ENCODE results near the gene NPTX1. TPM values are rescaled to one million over a fixed set of nuclear protein-coding genes. Genes with fewer than 3 reads are reported as not detected.

The NPTX1 gene
- total and polyA plus RNA-seq, 2 of the 13 experiments (the other 11 are each of a cell fraction or from before 2014, with no cell fraction given) = 0.01 TPM; not detected in 1

DNA sequence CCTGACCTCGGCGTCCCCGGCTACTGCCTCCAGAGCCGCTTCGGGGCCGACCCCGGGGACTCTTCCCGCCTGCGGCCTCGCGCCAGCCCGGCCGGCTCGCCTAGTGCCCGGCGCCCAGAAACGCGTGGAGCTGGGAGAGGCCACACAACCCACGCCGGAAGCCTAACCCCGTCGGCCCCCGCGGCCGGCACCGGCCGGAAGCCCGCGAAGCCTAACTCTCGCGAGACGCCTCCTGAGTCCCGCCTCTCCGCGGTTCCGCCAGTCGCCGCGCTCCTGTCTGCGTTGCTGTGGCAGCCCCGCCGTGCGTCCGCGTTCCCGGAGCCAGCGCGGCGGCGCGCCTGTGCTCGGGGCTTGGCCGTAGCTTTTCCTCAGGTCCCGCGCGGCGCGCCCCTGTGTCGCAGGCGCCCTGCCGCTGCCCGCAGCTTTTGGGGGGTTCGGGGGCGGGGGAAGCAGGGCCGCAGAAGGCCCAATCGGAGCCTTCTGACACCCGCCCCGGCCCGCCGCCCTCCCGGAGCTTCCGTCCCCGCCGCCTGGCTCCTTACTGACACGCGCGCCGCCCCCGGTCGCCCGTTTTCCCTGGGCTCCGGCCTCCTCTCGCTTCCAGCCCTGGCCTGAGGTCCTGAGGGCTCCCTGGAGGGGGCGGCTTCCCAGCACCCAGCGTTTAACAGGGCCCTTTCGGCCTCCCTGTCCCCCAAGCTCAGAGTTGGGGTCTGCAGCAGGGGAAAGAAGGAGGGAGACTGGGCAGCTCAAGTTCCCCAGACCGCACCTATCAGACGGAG lies 21.7 kb downstream of the NPTX1 start (continued):
- TF ChIP-seq, protein P1, sequence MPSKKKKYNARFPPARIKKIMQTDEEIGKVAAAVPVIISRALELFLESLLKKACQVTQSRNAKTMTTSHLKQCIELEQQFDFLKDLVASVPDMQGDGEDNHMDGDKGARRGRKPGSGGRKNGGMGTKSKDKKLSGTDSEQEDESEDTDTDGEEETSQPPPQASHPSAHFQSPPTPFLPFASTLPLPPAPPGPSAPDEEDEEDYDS (CRISPR knock-in tag; IDR thresholded peaks at IDR 0.05) = peak; percentile 45
- TF ChIP-seq RFXAP (CRISPR knock-in tag; IDR thresholded peaks at IDR 0.05; ENCODE audit: borderline replicate concordance) (peak; percentile 77), ZNF629 (CRISPR knock-in tag; conservative IDR thresholded peaks at IDR 0.05) (peak; percentile 46; the same call in 1 of the 2 replicates), MED13 (CRISPR knock-in tag; IDR thresholded peaks at IDR 0.05) (peak; percentile 60; the same call in 1 of the 2 replicates), ZNF234 (CRISPR knock-in tag; conservative IDR thresholded peaks at IDR 0.05) (peak; percentile 96), HOXA3 (CRISPR knock-in tag; IDR thresholded peaks at IDR 0.05) (peak; percentile 92), SMARCC2 (IDR thresholded peaks at IDR 0.05) (no peak), ZIK1 (CRISPR knock-in tag; IDR thresholded peaks at IDR 0.05; ENCODE audit: borderline replicate concordance, low read depth) (no peak; the same call in 1 of the 2 replicates), ZNF44 (CRISPR knock-in tag; IDR thresholded peaks at IDR 0.05) (peak; percentile 67), ELF4 (CRISPR knock-in tag; IDR thresholded peaks at IDR 0.05; ENCODE audit: borderline replicate concordance) (no peak; the same call in 1 of the 2 replicates), ZNF780A (CRISPR knock-in tag; IDR thresholded peaks at IDR 0.05) (no peak; the same call in 1 of the 2 replicates), ZNF235 (CRISPR knock-in tag; IDR thresholded peaks at IDR 0.05; ENCODE audit: borderline replicate concordance) (peak; percentile 95), ZNF563 (CRISPR knock-in tag; IDR thresholded peaks at IDR 0.05) (peak; percentile 99), RARG (CRISPR knock-in tag; IDR thresholded peaks at IDR 0.05; ENCODE audit: low read depth) (peak; percentile 52; the same call in 1 of the 2 replicates), PRMT3 (CRISPR knock-in tag; IDR thresholded peaks at IDR 0.05; ENCODE audit: borderline replicate concordance, low read depth) (no peak), ZNF33B (CRISPR knock-in tag; IDR thresholded peaks at IDR 0.05) (peak; percentile 56), ZNF737 (CRISPR knock-in tag; IDR thresholded peaks at IDR 0.05; ENCODE audit: borderline replicate concordance) (no peak), SMARCE1 (IDR thresholded peaks at IDR 0.05; ENCODE audit: borderline replicate concordance) (no peak)
- TF ChIP-seq, protein P2, sequence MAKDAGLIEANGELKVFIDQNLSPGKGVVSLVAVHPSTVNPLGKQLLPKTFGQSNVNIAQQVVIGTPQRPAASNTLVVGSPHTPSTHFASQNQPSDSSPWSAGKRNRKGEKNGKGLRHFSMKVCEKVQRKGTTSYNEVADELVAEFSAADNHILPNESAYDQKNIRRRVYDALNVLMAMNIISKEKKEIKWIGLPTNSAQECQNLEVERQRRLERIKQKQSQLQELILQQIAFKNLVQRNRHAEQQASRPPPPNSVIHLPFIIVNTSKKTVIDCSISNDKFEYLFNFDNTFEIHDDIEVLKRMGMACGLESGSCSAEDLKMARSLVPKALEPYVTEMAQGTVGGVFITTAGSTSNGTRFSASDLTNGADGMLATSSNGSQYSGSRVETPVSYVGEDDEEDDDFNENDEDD (CRISPR knock-in tag; IDR thresholded peaks at IDR 0.05; ENCODE audit: borderline replicate concordance) = peak; percentile 89
- TF ChIP-seq, protein P3, sequence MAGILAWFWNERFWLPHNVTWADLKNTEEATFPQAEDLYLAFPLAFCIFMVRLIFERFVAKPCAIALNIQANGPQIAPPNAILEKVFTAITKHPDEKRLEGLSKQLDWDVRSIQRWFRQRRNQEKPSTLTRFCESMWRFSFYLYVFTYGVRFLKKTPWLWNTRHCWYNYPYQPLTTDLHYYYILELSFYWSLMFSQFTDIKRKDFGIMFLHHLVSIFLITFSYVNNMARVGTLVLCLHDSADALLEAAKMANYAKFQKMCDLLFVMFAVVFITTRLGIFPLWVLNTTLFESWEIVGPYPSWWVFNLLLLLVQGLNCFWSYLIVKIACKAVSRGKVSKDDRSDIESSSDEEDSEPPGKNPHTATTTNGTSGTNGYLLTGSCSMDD (CRISPR knock-in tag; IDR thresholded peaks at IDR 0.05) = peak; percentile 81
- TF ChIP-seq, protein P4, sequence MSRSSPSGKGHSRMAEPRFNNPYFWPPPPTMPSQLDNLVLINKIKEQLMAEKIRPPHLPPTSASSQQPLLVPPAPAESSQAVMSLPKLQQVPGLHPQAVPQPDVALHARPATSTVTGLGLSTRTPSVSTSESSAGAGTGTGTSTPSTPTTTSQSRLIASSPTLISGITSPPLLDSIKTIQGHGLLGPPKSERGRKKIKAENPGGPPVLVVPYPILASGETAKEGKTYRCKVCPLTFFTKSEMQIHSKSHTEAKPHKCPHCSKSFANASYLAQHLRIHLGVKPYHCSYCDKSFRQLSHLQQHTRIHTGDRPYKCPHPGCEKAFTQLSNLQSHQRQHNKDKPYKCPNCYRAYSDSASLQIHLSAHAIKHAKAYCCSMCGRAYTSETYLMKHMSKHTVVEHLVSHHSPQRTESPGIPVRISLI (CRISPR knock-in tag; IDR thresholded peaks at IDR 0.05; ENCODE audit: borderline replicate concordance) = 0 out of 2 replicates have a peak, but pooled peaks have one; percentile 41
- TF ChIP-seq, protein P5, sequence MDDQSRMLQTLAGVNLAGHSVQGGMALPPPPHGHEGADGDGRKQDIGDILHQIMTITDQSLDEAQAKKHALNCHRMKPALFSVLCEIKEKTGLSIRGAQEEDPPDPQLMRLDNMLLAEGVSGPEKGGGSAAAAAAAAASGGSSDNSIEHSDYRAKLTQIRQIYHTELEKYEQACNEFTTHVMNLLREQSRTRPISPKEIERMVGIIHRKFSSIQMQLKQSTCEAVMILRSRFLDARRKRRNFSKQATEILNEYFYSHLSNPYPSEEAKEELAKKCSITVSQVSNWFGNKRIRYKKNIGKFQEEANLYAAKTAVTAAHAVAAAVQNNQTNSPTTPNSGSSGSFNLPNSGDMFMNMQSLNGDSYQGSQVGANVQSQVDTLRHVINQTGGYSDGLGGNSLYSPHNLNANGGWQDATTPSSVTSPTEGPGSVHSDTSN (CRISPR knock-in tag; IDR thresholded peaks at IDR 0.05; ENCODE audit: borderline replicate concordance) = peak; percentile 4; the same call in 1 of the 2 replicates
- TF ChIP-seq, protein P6, sequence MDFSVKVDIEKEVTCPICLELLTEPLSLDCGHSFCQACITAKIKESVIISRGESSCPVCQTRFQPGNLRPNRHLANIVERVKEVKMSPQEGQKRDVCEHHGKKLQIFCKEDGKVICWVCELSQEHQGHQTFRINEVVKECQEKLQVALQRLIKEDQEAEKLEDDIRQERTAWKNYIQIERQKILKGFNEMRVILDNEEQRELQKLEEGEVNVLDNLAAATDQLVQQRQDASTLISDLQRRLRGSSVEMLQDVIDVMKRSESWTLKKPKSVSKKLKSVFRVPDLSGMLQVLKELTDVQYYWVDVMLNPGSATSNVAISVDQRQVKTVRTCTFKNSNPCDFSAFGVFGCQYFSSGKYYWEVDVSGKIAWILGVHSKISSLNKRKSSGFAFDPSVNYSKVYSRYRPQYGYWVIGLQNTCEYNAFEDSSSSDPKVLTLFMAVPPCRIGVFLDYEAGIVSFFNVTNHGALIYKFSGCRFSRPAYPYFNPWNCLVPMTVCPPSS (IDR thresholded peaks at IDR 0.05) = no peak
